Stomach smooth muscle (tissue), 2 donors: Measurements from ENCODE around the gene PUS10.
"Not testable (repeated sequence)": the region's sequence is repeated elsewhere in the genome, so short reads cannot be mapped to it uniquely, and the experiment has no call there.

Experiments
- H3K27ac ChIP-seq: one replicate; pipeline ENCODE4 v1.7.0; 2013; ENCODE audit warnings: mild to moderate bottlenecking, low read length, inconsistent platforms
- H3K27me3 ChIP-seq, 2 donors: one replicate each; pipeline ENCODE4 v1.7.0; 2013; ENCODE audit warnings: low read length in 2 of 2; ENCODE audit not compliant: insufficient read depth in 2 of 2, control insufficient read depth in 1 of 2
- H3K36me3 ChIP-seq, 2 donors: one replicate each; pipeline ENCODE4 v1.7.0; 2013; ENCODE audit warnings: low read length in 2 of 2; ENCODE audit not compliant: control insufficient read depth in 2 of 2, insufficient read depth in 2 of 2
- H3K4me1 ChIP-seq: one replicate; pipeline ENCODE4 v1.7.0; 2013; ENCODE audit warnings: low read length; ENCODE audit not compliant: control insufficient read depth, insufficient read depth
- H3K4me3 ChIP-seq, 2 donors: one replicate each; pipeline ENCODE4 v1.7.0; 2013; ENCODE audit warnings: low read length in 2 of 2
- H3K9ac ChIP-seq, 2 donors: one replicate each; pipeline ENCODE4 v1.7.0; 2013; ENCODE audit warnings: low read length in 2 of 2, mild to moderate bottlenecking in 1 of 2
- H3K9me3 ChIP-seq, 2 donors: one replicate each; pipeline ENCODE4 v1.7.0; 2013; ENCODE audit warnings: low read length in 2 of 2; ENCODE audit not compliant: control insufficient read depth in 2 of 2
- donor health status: healthy.
- donor health status: Pancreatic carcinoma.

Gene PUS10

GRCh38 chr2:61017556-61018317 is at the start of gene PUS10, which contains the start of gene PEX13:
Gene PUS10 (minus strand): TSS chr2:61018255. CDS start chr2:61011890, 6,365 bp downstream.
Gene PEX13 (plus strand): TSS chr2:61017720. CDS start chr2:61017760, 40 bp downstream.
- Histone ChIP-seq H3K27me3 (no peaks in the 10 kb centered on the region), H3K27ac (peak within 1 kb of the TSS; percentile 87), H3K9me3 (peaks cover 0 to 3% of the 10 kb centered on the region in 2 donors), H3K36me3 (peaks cover 0 to 4% of the 10 kb centered on the region in 2 donors), H3K4me1 (peaks cover 8% of the 10 kb centered on the region), H3K4me3 (peak within 1 kb of the TSS; percentile 90 to 98), H3K9ac (peak within 1 kb of the TSS; percentile 87 to 95)

GRCh38 chr2:61065714-61066709 is 48.0 kb upstream of the PUS10 start, which contains the start of gene SANBR:
Gene SANBR (plus strand): TSS chr2:61065871. CDS start chr2:61070351, 4,480 bp downstream.
- H3K4me1 ChIP-seq, result no peaks in the 10 kb centered on the region
- no peaks in the 10 kb centered on the region for H3K36me3 ChIP-seq
- peak within 1 kb of the TSS; percentile 67 to 72 for H3K9ac ChIP-seq
- H3K9me3 ChIP-seq, result no peaks in the 10 kb centered on the region
- H3K4me3 ChIP-seq, result peak within 1 kb of the TSS; percentile 65 to 78
- no peak within 1 kb of the TSS for H3K27ac ChIP-seq
- H3K27me3 ChIP-seq, result no peaks in the 10 kb centered on the region

GRCh38 chr2:61059382-61059781 is 41.3 kb upstream of the PUS10 start:
- Histone ChIP-seq H3K9me3 (no peaks in the 10 kb centered on the region), H3K27me3 (no peaks in the 10 kb centered on the region), H3K4me3 (no peak overlapping the region), H3K27ac (no peak overlapping the region), H3K36me3 (no peaks in the 10 kb centered on the region), H3K4me1 (no peaks in the 10 kb centered on the region), H3K9ac (no peak overlapping the region)

- H3K9me3 ChIP-seq, result no peaks in the 10 kb centered on the region
- no peak overlapping the region for H3K9ac ChIP-seq
- H3K4me1 ChIP-seq, result no peaks in the 10 kb centered on the region
- no peaks in the 10 kb centered on the region for H3K27me3 ChIP-seq
- H3K27ac ChIP-seq, result no peak overlapping the region
- H3K36me3 ChIP-seq, result peaks cover 0 to 3% of the 10 kb centered on the region in 2 donors
- no peak overlapping the region for H3K4me3 ChIP-seq
Measured at GRCh38 chr2:61057562-61057961, 39.5 kb upstream of the PUS10 start.

- no peak overlapping the region for H3K4me3 ChIP-seq
- peaks cover 0 to 3% of the 10 kb centered on the region in 2 donors for H3K36me3 ChIP-seq
- H3K27ac ChIP-seq, result no peak overlapping the region
- H3K9me3 ChIP-seq, result no peaks in the 10 kb centered on the region
- H3K27me3 ChIP-seq, result no peaks in the 10 kb centered on the region
- no peaks in the 10 kb centered on the region for H3K4me1 ChIP-seq
- no peak overlapping the region for H3K9ac ChIP-seq
Measured at GRCh38 chr2:61055557-61055956, 37.5 kb upstream of the PUS10 start.

GRCh38 chr2:61045999-61046398 is 27.9 kb upstream of the PUS10 start:
- Histone ChIP-seq H3K4me1 (no peaks in the 10 kb centered on the region), H3K36me3 (peaks cover 3 to 8% of the 10 kb centered on the region in 2 donors), H3K27ac (no peak overlapping the region), H3K9ac (no peak overlapping the region), H3K4me3 (no peak overlapping the region), H3K9me3 (no peaks in the 10 kb centered on the region), H3K27me3 (no peaks in the 10 kb centered on the region)

GRCh38 chr2:61045226-61045625 is 27.2 kb upstream of the PUS10 start:
- H3K4me3 ChIP-seq, result no peak overlapping the region
- no peaks in the 10 kb centered on the region for H3K4me1 ChIP-seq
- no peak overlapping the region for H3K9ac ChIP-seq
- peaks cover 3 to 8% of the 10 kb centered on the region in 2 donors for H3K36me3 ChIP-seq
- no peaks in the 10 kb centered on the region for H3K9me3 ChIP-seq
- no peaks in the 10 kb centered on the region for H3K27me3 ChIP-seq
- no peak overlapping the region for H3K27ac ChIP-seq

GRCh38 chr2:61044636-61045035 is 26.6 kb upstream of the PUS10 start:
- no peaks in the 10 kb centered on the region for H3K27me3 ChIP-seq
- H3K27ac ChIP-seq, result no peak overlapping the region
- peaks cover 3 to 8% of the 10 kb centered on the region in 2 donors for H3K36me3 ChIP-seq

GRCh38 chr2:61042807-61043206 is 24.8 kb upstream of the PUS10 start:
- no peak overlapping the region for H3K4me3 ChIP-seq
- no peak overlapping the region for H3K9ac ChIP-seq
- no peaks in the 10 kb centered on the region for H3K36me3 ChIP-seq
- no peaks in the 10 kb centered on the region for H3K4me1 ChIP-seq
- H3K9me3 ChIP-seq, result no peaks in the 10 kb centered on the region
- no peaks in the 10 kb centered on the region for H3K27me3 ChIP-seq
- H3K27ac ChIP-seq, result no peak overlapping the region

More at GRCh38 chr2:61044636-61045035, 26.6 kb upstream of the PUS10 start:
- H3K4me3 ChIP-seq, result no peak overlapping the region
- no peaks in the 10 kb centered on the region for H3K4me1 ChIP-seq
- H3K9me3 ChIP-seq, result no peaks in the 10 kb centered on the region
- no peak overlapping the region for H3K9ac ChIP-seq

GRCh38 chr2:61036643-61037042 is 18.6 kb upstream of the PUS10 start:
- not testable (repeated sequence) for H3K27me3 ChIP-seq, H3K4me3 ChIP-seq, H3K4me1 ChIP-seq, H3K27ac ChIP-seq, H3K9ac ChIP-seq, H3K9me3 ChIP-seq
- peaks cover 11 to 20% of the 10 kb centered on the region in 2 donors for H3K36me3 ChIP-seq
